T47D (cell line): Measurements from ENCODE around the gene SEL1L3.
A peak's percentile ranks its signal among the peaks of the same experiment; 100 is the strongest.

ENCODE experiments used
- DNase-seq, 2 experiments: peaks; one replicate each; pipeline versions ENCODE4 v3.0.0 to v3.0.0-alpha.2; 2011 to 2012; ENCODE audit warnings: low read depth in 1 of 2, low spot score in 1 of 2
- JUND ChIP-seq: IDR thresholded peaks from 2 replicates; pipeline ENCODE4 v1.6.1; 2012; ENCODE audit warnings: low read depth
- in situ Hi-C: cut with HindIII; loops from 2 replicates; pipeline ENCODE4 v1.10.0; 2016; ENCODE audit warnings: low sequenced_read_pairs, low pct_unique_long_range_greater_than_20kb

SEL1L3 gene

GRCh38 chr4:25817059-25817681 is 45.6 kb downstream of the SEL1L3 start:
- no peak for TF ChIP-seq JUND
- in situ Hi-C loops = no loop called here
- no peak for DNase-seq

GRCh38 chr4:25816591-25817058 is 46.2 kb downstream of the SEL1L3 start:
- in situ Hi-C loops = no loop called here
- no peak for TF ChIP-seq JUND
- no peak for DNase-seq

DNA sequence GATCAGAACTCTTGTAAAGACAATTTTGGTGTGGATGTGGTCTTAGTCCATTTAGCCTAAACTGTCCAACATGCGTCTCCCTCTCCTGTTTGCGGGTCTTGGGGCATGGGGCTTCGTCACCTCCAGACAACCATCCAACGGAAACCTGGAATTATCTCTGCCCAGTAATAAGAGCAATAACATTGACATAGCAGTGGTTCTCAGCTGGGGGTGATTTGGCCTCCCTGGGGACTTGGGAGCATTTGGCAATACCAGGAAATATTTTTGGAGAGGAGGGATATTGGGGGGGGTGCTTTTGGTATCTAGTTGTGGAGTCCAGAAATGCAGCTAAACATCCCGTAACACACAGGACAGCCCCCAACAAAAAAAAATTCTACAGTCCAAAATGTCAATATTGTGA is 47.2 kb downstream of the SEL1L3 start:
- DNase-seq = no peak
- in situ Hi-C loops = no loop called here
- no peak for TF ChIP-seq JUND

DNA sequence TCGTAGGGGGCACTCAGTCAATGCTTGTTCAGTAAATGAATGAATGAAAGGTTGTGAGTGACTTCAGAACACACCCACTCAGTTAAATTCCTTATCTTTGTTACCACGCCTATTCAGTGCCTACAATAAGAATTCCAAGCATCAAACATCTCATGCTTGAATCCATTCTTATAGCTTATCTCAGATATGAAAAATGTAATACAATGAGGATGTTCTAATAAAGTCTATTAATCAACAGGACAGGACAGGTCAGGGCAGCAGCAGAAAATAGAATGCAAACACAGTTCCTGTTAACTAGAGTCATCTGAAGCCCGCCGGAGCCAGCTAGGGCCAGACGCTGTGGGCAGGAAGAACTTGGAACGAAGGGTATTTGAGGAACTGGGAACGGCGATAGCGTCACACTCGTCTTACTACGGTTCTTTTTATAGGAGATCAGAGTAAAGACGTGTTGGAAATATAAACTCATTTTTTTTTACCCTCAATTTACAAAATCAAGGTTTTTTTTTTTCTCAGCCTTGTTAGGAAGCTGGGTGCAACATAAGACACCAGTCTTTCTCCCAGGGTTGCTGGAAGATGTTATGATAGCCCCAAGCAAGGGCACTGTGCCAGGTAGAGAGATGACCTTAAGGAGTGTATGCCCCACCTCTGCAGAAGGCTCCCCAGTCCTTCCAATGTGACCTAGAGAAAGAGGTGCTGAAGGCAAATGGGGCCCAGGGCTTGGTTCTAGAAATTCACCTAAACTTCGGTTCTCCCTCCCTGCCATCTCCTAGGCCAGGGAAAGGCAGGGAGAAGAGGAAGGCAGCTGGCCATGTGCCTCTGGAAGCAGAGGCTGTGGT is 48.3 kb downstream of the SEL1L3 start:
- in situ Hi-C loops = no loop called here
- no peak for DNase-seq
- TF ChIP-seq JUND = no peak

DNA sequence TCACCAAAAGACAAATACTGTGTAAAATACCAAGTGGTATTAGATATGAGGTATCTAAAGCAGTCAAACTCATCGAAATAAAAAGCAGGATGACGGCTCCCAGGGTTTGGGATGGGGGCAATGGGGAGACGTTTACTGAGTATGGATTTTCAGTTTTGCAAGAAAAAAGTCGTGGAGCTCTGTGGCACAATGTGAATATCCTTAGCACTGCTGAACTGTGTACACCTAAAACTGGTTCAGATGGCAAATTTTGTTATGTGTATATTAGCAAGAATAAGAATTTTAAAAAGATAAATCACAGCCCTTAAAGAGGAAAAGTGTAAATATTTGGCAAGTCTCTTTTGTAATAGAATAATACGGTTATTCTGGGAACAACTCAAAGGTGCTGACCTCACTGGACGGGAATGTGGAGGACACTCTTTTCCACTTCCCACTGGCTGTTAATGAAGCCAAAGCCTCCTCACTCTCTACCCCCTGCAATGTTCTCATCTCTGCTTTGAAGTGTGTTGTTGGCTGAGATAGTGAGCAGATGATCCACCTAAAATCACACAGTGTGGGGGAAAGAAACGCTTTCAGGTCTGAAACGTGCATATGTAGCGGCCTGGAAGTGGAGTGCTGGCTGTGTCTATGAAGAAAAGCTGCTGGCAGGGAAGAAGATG is 49.2 kb downstream of the SEL1L3 start:
- in situ Hi-C loops = no loop called here
- DNase-seq = no peak
- TF ChIP-seq JUND = no peak

GRCh38 chr4:25811841-25812240 is 50.9 kb downstream of the SEL1L3 start:
- no peak for TF ChIP-seq JUND
- no peak for DNase-seq
- in situ Hi-C loops = no loop called here

DNA sequence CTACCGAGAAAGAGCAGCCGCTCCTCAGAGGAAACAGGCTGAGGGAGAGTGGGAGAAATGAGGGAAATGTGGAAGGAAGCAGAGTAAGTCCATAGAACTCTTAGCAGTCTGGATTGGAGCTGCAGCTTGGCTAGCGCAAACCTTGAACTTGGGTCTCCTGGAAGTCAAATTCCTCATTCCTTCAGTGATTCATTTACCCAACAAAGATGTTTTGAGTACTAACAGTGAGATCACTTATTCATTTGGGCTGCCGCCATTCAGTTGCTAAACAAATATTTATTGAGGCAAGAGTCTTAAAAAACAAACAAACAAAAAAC is 51.5 kb downstream of the SEL1L3 start:
- DNase-seq = peak in 1 of 2 experiments; percentile 13
- no peak for TF ChIP-seq JUND
- in situ Hi-C loops = no loop called here

GRCh38 chr4:25810461-25811373 is 52.1 kb downstream of the SEL1L3 start:
- TF ChIP-seq JUND = no peak
- DNase-seq = no peak
- in situ Hi-C loops = no loop called here

- no peak for TF ChIP-seq JUND
- in situ Hi-C loops = no loop called here
- no peak for DNase-seq
Measured at GRCh38 chr4:25809996-25810395, 52.8 kb downstream of the SEL1L3 start.

DNA sequence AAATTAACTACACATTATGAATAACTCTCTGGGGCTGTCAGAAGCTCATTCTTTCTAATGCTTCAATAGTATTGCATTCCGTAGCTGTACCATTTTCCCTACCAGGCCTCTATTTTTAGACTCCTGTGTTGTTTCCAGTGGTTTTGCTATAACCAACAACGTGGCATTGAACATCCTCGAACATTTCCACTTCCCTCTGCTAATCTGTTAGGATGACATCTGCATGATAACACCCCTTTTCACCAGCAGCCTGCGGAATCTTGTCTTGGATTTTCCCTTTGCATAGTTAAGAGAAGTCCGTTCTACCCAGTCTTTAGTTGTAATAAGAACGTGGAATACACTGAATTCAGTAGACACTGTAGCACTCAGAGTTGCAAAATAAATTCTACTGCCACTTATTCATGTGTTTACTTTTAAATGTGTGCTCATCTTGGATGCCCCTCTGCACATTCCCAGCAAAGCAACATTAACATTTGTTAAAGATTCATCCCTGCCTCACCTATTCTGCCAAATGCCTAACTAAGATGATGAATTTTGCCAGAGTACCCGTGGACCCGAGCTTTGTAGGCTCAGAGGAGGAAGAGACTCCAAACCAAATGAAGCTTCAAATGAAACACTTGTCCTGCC is 55.6 kb downstream of the SEL1L3 start:
- in situ Hi-C loops = no loop called here
- no peak for DNase-seq
- TF ChIP-seq JUND = no peak

GRCh38 chr4:25805255-25805860 is 57.4 kb downstream of the SEL1L3 start:
- DNase-seq = no peak
- in situ Hi-C loops = no loop called here
- no peak for TF ChIP-seq JUND

- in situ Hi-C loops = no loop called here
Measured at GRCh38 chr4:25803720-25804225, 59.0 kb downstream of the SEL1L3 start.

More at GRCh38 chr4:25803720-25804225, 59.0 kb downstream of the SEL1L3 start:
- TF ChIP-seq JUND = no peak
- no peak for DNase-seq
